HT-29 (cell line): Measurements from ENCODE around the gene CHCHD3. TPM values are rescaled to one million over a fixed set of nuclear protein-coding genes. Genes with fewer than 3 reads are reported as not detected.

Source experiments
- DNase-seq: peaks from one replicate; pipeline ENCODE4 v3.0.0-alpha.2; 2015; ENCODE audit warnings: low spot score
- total RNA-seq: library from RNA; depleted of rRNA; stranded (reverse); fragments of >200 nt; shearing (Covaris generic); gene quantifications from 2 replicates; pipeline ENCODE4 v1.2.3, GENCODE V29; 2014

CHCHD3 gene
- total RNA-seq, 1 experiment from 2014 or later, result 130 TPM

- DNase-seq, result no peak
These were observed 216.3 kb downstream of the CHCHD3 start for GRCh38 chr7:132865366-132866143.

- no peak for DNase-seq
These were observed 219.8 kb downstream of the CHCHD3 start for GRCh38 chr7:132861940-132862554.

- no peak for DNase-seq
These were observed 220.5 kb downstream of the CHCHD3 start for GRCh38 chr7:132861424-132861823.

- no peak for DNase-seq
These were observed 222.7 kb downstream of the CHCHD3 start for GRCh38 chr7:132859199-132859598.

- no peak for DNase-seq
These were observed 223.1 kb downstream of the CHCHD3 start for GRCh38 chr7:132858760-132859159.

GRCh38 chr7:132858251-132858650 lies 223.6 kb downstream of the CHCHD3 start:
- DNase-seq, result no peak

- DNase-seq, result no peak
These were observed 224.2 kb downstream of the CHCHD3 start for GRCh38 chr7:132857703-132858102.

- no peak for DNase-seq
These were observed 224.9 kb downstream of the CHCHD3 start for GRCh38 chr7:132857031-132857430.

GRCh38 chr7:132856416-132856815 lies 225.5 kb downstream of the CHCHD3 start:
- no peak for DNase-seq

- DNase-seq, result no peak
These were observed 226.0 kb downstream of the CHCHD3 start for GRCh38 chr7:132855901-132856300.

GRCh38 chr7:132854238-132854637 lies 227.7 kb downstream of the CHCHD3 start:
- no peak for DNase-seq

- DNase-seq, result no peak
These were observed 234.5 kb downstream of the CHCHD3 start for GRCh38 chr7:132847376-132847775.

- DNase-seq, result no peak
These were observed 235.8 kb downstream of the CHCHD3 start for GRCh38 chr7:132846086-132846485.

GRCh38 chr7:132842478-132842877 lies 239.4 kb downstream of the CHCHD3 start:
- no peak for DNase-seq

- no peak for DNase-seq
These were observed 241.7 kb downstream of the CHCHD3 start for GRCh38 chr7:132840199-132840598.

- DNase-seq, result no peak
These were observed 243.6 kb downstream of the CHCHD3 start for GRCh38 chr7:132838313-132838712.

- no peak for DNase-seq
These were observed 244.4 kb downstream of the CHCHD3 start for GRCh38 chr7:132837529-132837928.

- no peak for DNase-seq
These were observed 245.1 kb downstream of the CHCHD3 start for GRCh38 chr7:132836746-132837145.

GRCh38 chr7:132830941-132831340 lies 250.9 kb downstream of the CHCHD3 start:
- no peak for DNase-seq

GRCh38 chr7:132828502-132828901 lies 253.4 kb downstream of the CHCHD3 start:
- DNase-seq, result no peak

GRCh38 chr7:132825932-132826835 lies 255.7 kb downstream of the CHCHD3 start:
- no peak for DNase-seq

GRCh38 chr7:132825222-132825621 lies 256.7 kb downstream of the CHCHD3 start:
- no peak for DNase-seq
